ENCODE measurements around the gene MED20. TPM values are rescaled to one million over a fixed set of nuclear protein-coding genes. Genes with fewer than 3 reads are reported as not detected.

Gene MED20
- total and polyA plus RNA-seq, 11 donors: 9.3 to 25.5 (median 16.9) TPM

- TF ChIP-seq CTCF (IDR thresholded peaks at IDR 0.05): no peak
- no peak for TF ChIP-seq POLR2A (IDR thresholded peaks at IDR 0.05)
- no peak overlapping the region for H3K27ac ChIP-seq
- no peaks in the 10 kb centered on the region for H3K27me3 ChIP-seq
- ATAC-seq: no peak
- intact Hi-C loops (cut with DNase I): loop anchor here in 1 of 10 donors (10.0 kb wide), 1 partner anchor 50 kb away; no protein-coding TSS in a partner anchor
- no peak overlapping the region for H3K4me3 ChIP-seq
- no peaks in the 10 kb centered on the region for H3K9me3 ChIP-seq
- no peak for DNase-seq
- no peaks in the 10 kb centered on the region for H3K36me3 ChIP-seq
- H3K4me1 ChIP-seq: peaks cover 0 to 26% (median 0%) of the 10 kb centered on the region in 12 donors
- WGBS, 4 donors: 73 to 96% (median 86%) methylated on average over 2 of the region's 2 CpGs
Measured at GRCh38 chr6:41964201-41964887, 43.4 kb upstream of the MED20 start.

DNA sequence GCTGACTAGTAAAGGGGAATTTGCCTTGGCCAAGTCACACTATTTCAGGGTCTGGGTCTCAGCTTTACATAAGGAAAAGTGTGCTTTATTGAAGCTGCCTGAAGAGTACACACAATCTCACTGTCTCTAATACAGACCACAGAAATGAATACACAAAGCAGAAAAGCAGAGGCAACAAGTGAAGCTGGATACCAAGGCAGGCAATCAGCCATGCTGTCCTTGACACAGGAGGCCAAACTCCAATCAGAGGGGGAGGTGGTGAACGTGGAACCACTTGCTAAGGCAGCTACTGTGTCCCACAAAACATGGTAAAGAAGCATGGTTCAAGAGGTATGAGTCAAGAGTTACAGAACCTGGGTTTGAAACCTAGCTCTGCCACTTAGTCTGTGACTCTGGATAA lies 42.4 kb upstream of the MED20 start:
- H3K4me3 ChIP-seq: no peak overlapping the region
- no peak for TF ChIP-seq POLR2A (IDR thresholded peaks at IDR 0.05)
- no peak for TF ChIP-seq CTCF (IDR thresholded peaks at IDR 0.05)
- H3K9me3 ChIP-seq: no peaks in the 10 kb centered on the region
- ATAC-seq (no peak), DNase-seq (no peak)
- no peaks in the 10 kb centered on the region for H3K36me3 ChIP-seq
- H3K27ac ChIP-seq: no peak overlapping the region
- 36 to 67% (median 54%) methylated on average over 1 of the region's 1 CpG for WGBS, 4 donors
- peaks cover 0 to 26% (median 0%) of the 10 kb centered on the region in 12 donors for H3K4me1 ChIP-seq
- no peaks in the 10 kb centered on the region for H3K27me3 ChIP-seq
- intact Hi-C loops (cut with DNase I): loop anchor here in 1 of 10 donors (10.0 kb wide), 1 partner anchor 51 kb away; no protein-coding TSS in a partner anchor

GRCh38 chr6:41960028-41960427 lies 39.1 kb upstream of the MED20 start:
- Histone ChIP-seq H3K36me3 (no peaks in the 10 kb centered on the region), H3K4me1 (peaks cover 0 to 11% (median 0%) of the 10 kb centered on the region in 12 donors), H3K4me3 (no peak overlapping the region), H3K27ac (no peak overlapping the region), H3K9me3 (no peaks in the 10 kb centered on the region), H3K27me3 (no peaks in the 10 kb centered on the region)
- intact Hi-C loops (cut with DNase I): loop anchor here in 1 of 10 donors (10.0 kb wide), 1 partner anchor 55 kb away; no protein-coding TSS in a partner anchor
- no peak for TF ChIP-seq CTCF (IDR thresholded peaks at IDR 0.05)
- WGBS, 4 donors: 88 to 96% (median 93%) methylated on average over 4 of the region's 4 CpGs
- DNase-seq (no peak), ATAC-seq (no peak)

DNA sequence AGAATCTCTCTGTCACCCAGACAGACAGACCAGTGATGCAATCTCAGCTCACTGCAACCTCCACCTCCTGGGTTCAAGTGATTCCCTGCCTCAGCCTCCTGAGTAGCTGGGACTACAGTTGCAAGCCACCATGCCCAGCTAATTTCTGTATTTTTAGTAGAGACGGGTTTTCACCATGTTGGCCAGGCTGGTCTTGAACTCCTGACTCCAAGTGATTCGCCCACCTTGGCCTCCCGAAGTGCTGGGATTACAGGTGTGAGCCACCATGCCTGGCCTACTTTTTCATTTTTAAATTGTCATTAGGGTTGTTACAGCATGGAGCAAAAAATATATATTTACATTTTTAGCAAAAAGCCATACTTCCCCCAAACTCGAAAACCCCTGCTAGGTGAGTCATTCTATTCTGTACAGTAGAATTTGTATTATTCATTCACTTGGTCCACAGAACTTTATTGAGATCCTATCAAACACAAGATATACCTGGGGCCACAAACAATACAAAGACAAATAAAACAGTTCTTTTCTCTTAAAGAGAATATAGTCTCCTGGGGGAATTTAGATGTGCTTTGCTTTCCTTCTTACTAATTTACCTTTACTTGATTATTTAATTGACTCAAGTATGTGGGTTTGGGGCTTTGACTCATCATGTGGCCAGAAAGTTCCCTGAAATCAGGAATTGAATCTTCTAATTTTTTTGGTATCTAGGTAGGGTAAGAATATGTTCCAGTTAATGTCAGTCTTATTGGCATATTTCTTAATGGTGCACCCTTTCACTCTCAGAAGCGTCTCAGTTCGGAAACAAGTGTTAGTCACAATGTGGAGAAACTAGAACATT lies 37.3 kb upstream of the MED20 start:
- no peak for TF ChIP-seq POLR2A (IDR thresholded peaks at IDR 0.05)
- no peak for TF ChIP-seq CTCF (IDR thresholded peaks at IDR 0.05)
- Histone ChIP-seq H3K27me3 (no peaks in the 10 kb centered on the region), H3K4me3 (no peak overlapping the region), H3K4me1 (peaks cover 0 to 11% (median 0%) of the 10 kb centered on the region in 12 donors), H3K9me3 (no peaks in the 10 kb centered on the region), H3K36me3 (no peaks in the 10 kb centered on the region), H3K27ac (no peak overlapping the region)
- DNase-seq: no peak
- no peak for ATAC-seq
- WGBS, 4 donors: 93 to 97% (median 96%) methylated on average over 6 of the region's 6 CpGs
- intact Hi-C loops (cut with DNase I): no loop called here

Data from heart left ventricle (tissue), 16 donors.